Measurements from ENCODE around the gene DLL4. TPM values are rescaled to one million over a fixed set of nuclear protein-coding genes. Genes with fewer than 3 reads are reported as not detected.

The DLL4 gene
- total and polyA plus RNA-seq, 10 of the 15 experiments (the other 5 are each of a cell fraction or from before 2014, with no cell fraction given), result 0.04 to 0.16 (median 0.09) TPM; not detected in 6

GRCh38 chr15:40978562-40978961 is 49.4 kb downstream of the DLL4 start (continued):
- TF ChIP-seq CTCF (IDR thresholded peaks at IDR 0.05 in 2 of 3, conservative IDR thresholded peaks at IDR 0.05 in 1 of 3; ENCODE audit: control insufficient read depth in 2 of 3, extremely low read depth in 1 of 3, insufficient read depth in 1 of 3, low read depth in 3 of 3, low read length in 3 of 3) (no peak), CREM (IDR thresholded peaks at IDR 0.05; ENCODE audit: low read depth) (no peak), PML (IDR thresholded peaks at IDR 0.05; ENCODE audit: low read length) (no peak)

GRCh38 chr15:40981186-40981585 is 52.0 kb downstream of the DLL4 start:
- H3K27ac ChIP-seq (ENCODE audit: control insufficient read depth, insufficient read depth), result no peak overlapping the region
- DNase-seq (ENCODE audit: low read depth, low spot score) (no peak), FAIRE-seq (no peak), ATAC-seq (no peak)
- no peaks in the 10 kb centered on the region for H4K20me1 ChIP-seq (ENCODE audit: control insufficient read depth, insufficient read depth)
- intact Hi-C loops (cut with micrococcal nuclease; ENCODE audit: unreplicated experiment), result no loop called here
- no peak for TF ChIP-seq MEF2B (IDR thresholded peaks at IDR 0.05; ENCODE audit: partially characterized antibody, poor library complexity, severe bottlenecking)
- no peak for TF ChIP-seq LARP7 (IDR thresholded peaks at IDR 0.05)
- no peak for TF ChIP-seq CTCF (IDR thresholded peaks at IDR 0.05 in 2 of 3, conservative IDR thresholded peaks at IDR 0.05 in 1 of 3; ENCODE audit: control insufficient read depth in 2 of 3, extremely low read depth in 1 of 3, insufficient read depth in 1 of 3, low read depth in 3 of 3, low read length in 3 of 3)
- no peak for TF ChIP-seq HDGF (IDR thresholded peaks at IDR 0.05)
- no peak for TF ChIP-seq YBX1 (IDR thresholded peaks at IDR 0.05)
- TF ChIP-seq ZBTB4 (CRISPR knock-in tag; IDR thresholded peaks at IDR 0.05), result no peak
- no peak for TF ChIP-seq SMARCA5 (IDR thresholded peaks at IDR 0.05)
- POLR2A ChIA-PET, result no interaction called here
- no peak overlapping the region for H3K4me2 ChIP-seq (ENCODE audit: control insufficient read depth, insufficient read depth)
- no peaks in the 10 kb centered on the region for H3K79me2 ChIP-seq (ENCODE audit: control insufficient read depth, insufficient read depth, low read length)
- H3K4me1 ChIP-seq (ENCODE audit: control insufficient read depth, insufficient read depth, low read length), result no peaks in the 10 kb centered on the region
- no peaks in the 10 kb centered on the region for H3K9me3 ChIP-seq (replicated peaks; ENCODE audit: control insufficient read depth, insufficient read depth, low read length)
- CTCF ChIA-PET, result interaction anchor here (1.6 kb wide), 1 partner anchor 41 kb away, joined by 3 read pairs; no protein-coding TSS in a partner anchor
- H3K9ac ChIP-seq (ENCODE audit: control insufficient read depth, insufficient read depth, low read length), result no peak overlapping the region
- peaks cover 23 to 39% of the 10 kb centered on the region in 2 experiments for H3K36me3 ChIP-seq (ENCODE audit: control insufficient read depth in 2 of 2, insufficient read depth in 2 of 2, low read length in 1 of 2)
- SMC1A ChIA-PET (ENCODE audit: uncharacterized antibody, unreplicated experiment), result interaction anchor here (1.3 kb wide), 1 partner anchor 25 kb away, joined by 3 read pairs; no protein-coding TSS in a partner anchor
- 100% methylated on average over 3 of the region's 3 CpGs for WGBS (ENCODE audit: insufficient coverage, insufficient replicate concordance, low lambda C conversion rate, missing lambda C conversion rate)
- H3K27me3 ChIP-seq (replicated peaks in 1 of 2; ENCODE audit: control insufficient read depth in 2 of 2, insufficient read depth in 2 of 2, low read length in 1 of 2), result no peaks in the 10 kb centered on the region
- RAD21 ChIA-PET (ENCODE audit: unreplicated experiment), result no interaction called here
- in situ Hi-C loops (cut with MboI), result no loop called here
- BruUV-seq (replicated peaks), result no TSS peak
- H3K4me3 ChIP-seq, result no peak overlapping the region
- H2AFZ ChIP-seq (ENCODE audit: control insufficient read depth, low read depth, low read length), result no peak overlapping the region

All from GM12878 (cell line).